ENCODE results near the gene DERL3. TPM values are rescaled to one million over a fixed set of nuclear protein-coding genes. Genes with fewer than 3 reads are reported as not detected.

DERL3 gene
- total RNA-seq, 4 donors from 2014 or later: not detected

DNA sequence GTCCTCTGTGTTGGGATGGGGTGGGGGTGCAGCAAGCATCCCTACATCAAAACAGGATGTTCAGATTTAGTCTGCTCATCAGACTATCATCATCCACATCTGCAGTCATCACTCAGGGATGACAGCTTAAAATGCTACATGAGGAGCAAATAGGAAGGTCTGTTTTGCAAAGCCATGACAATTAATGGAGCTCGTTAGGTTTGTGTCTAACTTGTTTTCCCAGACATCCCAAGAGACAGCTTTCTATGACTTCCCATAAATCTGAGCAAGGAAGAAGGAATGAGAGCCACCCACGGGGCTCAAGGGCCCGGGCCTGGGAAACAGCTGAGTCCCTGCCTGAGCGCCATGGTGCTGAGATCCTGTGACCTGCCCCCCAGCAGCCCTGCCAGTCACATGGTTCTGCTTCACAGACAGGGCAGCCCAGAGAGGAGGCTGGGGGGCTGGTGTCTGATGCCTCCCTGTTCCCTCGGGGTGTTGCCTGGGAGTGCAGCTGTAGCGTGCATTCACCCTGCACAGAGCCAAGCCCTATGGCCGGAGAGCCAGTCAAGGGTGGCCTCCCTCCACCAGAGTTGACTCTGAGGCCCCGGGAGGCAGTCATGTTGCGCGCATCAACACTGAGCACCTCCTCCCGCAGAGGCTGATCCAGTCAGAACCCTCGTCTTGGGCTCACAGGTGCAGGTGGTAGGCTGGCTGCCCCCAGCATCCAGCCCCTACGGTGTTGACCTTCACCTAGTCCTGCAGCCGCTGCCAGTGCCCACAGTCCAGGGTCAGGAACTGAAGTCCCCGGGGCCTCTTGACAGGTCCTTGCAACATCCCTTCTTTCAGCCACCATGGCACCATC is 12.1 kb downstream of the DERL3 start:
- no peaks in the 10 kb centered on the region for H3K27me3 ChIP-seq
- no peaks in the 10 kb centered on the region for H3K9me3 ChIP-seq
- TF ChIP-seq POLR2A (IDR thresholded peaks at IDR 0.05; ENCODE audit: low read depth): no peak
- TF ChIP-seq, protein P1, sequence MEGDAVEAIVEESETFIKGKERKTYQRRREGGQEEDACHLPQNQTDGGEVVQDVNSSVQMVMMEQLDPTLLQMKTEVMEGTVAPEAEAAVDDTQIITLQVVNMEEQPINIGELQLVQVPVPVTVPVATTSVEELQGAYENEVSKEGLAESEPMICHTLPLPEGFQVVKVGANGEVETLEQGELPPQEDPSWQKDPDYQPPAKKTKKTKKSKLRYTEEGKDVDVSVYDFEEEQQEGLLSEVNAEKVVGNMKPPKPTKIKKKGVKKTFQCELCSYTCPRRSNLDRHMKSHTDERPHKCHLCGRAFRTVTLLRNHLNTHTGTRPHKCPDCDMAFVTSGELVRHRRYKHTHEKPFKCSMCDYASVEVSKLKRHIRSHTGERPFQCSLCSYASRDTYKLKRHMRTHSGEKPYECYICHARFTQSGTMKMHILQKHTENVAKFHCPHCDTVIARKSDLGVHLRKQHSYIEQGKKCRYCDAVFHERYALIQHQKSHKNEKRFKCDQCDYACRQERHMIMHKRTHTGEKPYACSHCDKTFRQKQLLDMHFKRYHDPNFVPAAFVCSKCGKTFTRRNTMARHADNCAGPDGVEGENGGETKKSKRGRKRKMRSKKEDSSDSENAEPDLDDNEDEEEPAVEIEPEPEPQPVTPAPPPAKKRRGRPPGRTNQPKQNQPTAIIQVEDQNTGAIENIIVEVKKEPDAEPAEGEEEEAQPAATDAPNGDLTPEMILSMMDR (IDR thresholded peaks at IDR 0.05): no peak
- no peak for TF ChIP-seq EP300 (IDR thresholded peaks at IDR 0.05)
- TF ChIP-seq POLR2AphosphoS5 (IDR thresholded peaks at IDR 0.05): no peak
- no peak overlapping the region for H3K4me3 ChIP-seq
- peaks cover 0 to 53% (median 0%) of the 10 kb centered on the region in 4 donors for H3K4me1 ChIP-seq
- H3K27ac ChIP-seq (replicated peaks in 1 of 4): no peak overlapping the region
- peaks cover 57 to 95% (median 81%) of the 10 kb centered on the region in 4 donors for H3K36me3 ChIP-seq
- intact Hi-C loops (cut with DNase I): no loop called here
- WGBS: 86% methylated on average over 1 of the region's 15 CpGs
- DNase-seq (ENCODE audit: extremely low spot score): no peak

DNA sequence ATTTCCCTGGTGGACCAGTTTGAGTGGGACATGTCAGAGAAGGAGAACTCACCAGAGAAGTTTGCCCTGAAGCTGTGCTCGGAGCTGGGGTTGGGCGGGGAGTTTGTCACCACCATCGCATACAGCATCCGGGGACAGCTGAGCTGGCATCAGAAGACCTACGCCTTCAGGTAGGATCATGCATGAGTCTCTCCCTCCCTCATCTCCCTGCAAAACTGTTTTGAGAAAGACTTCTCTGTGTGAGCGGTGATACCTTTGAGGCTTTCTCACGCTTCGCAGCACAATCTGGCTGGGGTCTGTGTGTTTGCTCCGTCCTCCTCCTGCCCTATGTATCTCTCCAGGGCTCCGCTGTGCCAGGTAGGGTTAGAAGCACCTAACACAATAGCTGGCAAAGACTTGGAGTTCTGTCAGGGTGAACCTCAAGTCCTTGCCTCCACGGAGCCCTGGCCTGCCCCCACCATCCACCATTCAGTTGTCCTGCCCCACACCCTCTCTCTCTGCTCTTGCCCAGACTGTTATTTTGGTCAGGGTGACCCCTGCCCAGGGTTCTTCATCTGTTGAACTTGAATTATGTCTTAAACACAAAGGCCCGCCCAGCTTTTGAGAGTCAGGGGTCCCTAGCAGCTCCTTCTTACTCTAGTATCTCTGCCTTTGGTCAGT is 13.4 kb downstream of the DERL3 start:
- no peaks in the 10 kb centered on the region for H3K27me3 ChIP-seq
- H3K9me3 ChIP-seq: no peaks in the 10 kb centered on the region
- peaks cover 0 to 54% (median 0%) of the 10 kb centered on the region in 4 donors for H3K4me1 ChIP-seq
- H3K27ac ChIP-seq (replicated peaks in 1 of 4): no peak overlapping the region
- H3K4me3 ChIP-seq: no peak overlapping the region
- TF ChIP-seq POLR2A (IDR thresholded peaks at IDR 0.05; ENCODE audit: low read depth) (no peak), POLR2AphosphoS5 (IDR thresholded peaks at IDR 0.05) (no peak), EP300 (IDR thresholded peaks at IDR 0.05) (no peak)
- TF ChIP-seq, protein P1 (IDR thresholded peaks at IDR 0.05): no peak
- intact Hi-C loops (cut with DNase I): no loop called here
- peaks cover 57 to 99% (median 89%) of the 10 kb centered on the region in 4 donors for H3K36me3 ChIP-seq
- no peak for DNase-seq (ENCODE audit: extremely low spot score)
- WGBS: 89% methylated on average over 11 of the region's 12 CpGs

DNA sequence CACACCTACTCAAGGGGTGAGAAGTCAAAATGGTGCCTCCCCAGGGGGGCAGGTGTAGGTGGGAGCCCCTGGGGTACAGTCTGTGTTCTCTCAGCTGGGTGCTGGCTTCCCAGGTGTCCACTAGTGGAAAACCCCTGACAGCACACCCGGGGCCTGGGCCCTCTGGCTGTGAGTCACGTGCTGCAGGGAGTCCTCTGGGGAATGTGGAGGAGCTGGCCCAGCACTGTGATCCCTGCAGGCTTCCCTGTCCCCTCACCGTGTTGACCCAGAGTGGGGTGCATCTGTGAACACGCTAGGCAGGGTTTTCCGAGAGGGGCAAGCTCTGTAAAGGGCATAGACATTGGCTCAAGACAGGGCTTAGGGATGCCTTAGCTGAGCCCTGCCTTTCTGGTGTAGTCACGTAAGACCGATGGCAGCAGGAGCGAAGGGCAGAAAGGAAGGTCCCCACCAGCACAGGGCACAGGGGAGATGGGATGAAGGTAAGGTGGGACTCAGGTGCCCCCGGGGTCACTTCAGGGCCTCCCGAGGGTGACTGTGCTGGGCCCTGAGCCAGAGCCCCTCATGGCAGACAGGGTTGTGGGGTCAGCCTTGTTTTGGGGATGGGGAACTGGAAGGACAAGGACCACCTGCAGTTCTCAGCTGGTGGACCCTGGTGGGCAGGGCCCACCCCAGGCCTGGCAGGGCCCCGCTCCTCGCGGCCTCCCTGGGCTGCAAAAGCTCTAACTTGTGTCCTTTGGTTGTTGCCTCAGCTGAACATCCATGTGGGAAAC is 14.1 kb downstream of the DERL3 start:
- DNase-seq (ENCODE audit: extremely low spot score): no peak
- no peak overlapping the region for H3K27ac ChIP-seq (replicated peaks in 1 of 4)
- 81% methylated on average over 8 of the region's 13 CpGs for WGBS
- peaks cover 0 to 53% (median 0%) of the 10 kb centered on the region in 4 donors for H3K4me1 ChIP-seq
- peaks cover 59 to 100% (median 95%) of the 10 kb centered on the region in 4 donors for H3K36me3 ChIP-seq
- H3K4me3 ChIP-seq: no peak overlapping the region
- H3K27me3 ChIP-seq: no peaks in the 10 kb centered on the region
- no peak for TF ChIP-seq EP300 (IDR thresholded peaks at IDR 0.05)
- TF ChIP-seq POLR2A (IDR thresholded peaks at IDR 0.05; ENCODE audit: low read depth): no peak
- no peak for TF ChIP-seq POLR2AphosphoS5 (IDR thresholded peaks at IDR 0.05)
- TF ChIP-seq, protein P1 (IDR thresholded peaks at IDR 0.05): no peak
- H3K9me3 ChIP-seq: no peaks in the 10 kb centered on the region
- intact Hi-C loops (cut with DNase I): no loop called here

DNA sequence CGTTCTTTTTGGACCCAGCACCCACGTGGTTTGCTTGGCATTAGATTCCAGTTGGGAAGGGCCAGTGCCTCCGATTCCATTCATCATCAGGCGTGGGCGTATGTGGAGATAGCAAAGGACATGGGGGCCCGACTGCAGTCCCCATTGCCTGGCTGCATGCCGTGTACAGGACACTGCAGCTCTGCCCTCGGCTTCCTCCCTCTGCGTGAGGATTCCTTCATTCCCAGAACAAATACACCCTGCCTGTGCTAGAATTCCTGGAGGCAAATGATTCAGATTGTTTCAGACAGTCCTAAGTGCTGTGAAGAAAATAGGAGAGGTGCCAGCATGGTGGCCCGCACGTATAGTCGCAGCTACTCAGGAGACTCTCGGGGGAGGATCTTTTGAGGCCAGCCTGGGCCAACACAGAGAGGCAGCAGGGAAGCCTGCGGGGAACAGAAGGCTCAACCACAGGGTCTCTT is 15.4 kb downstream of the DERL3 start:
- Histone ChIP-seq H3K4me1 (peaks cover 0 to 43% (median 0%) of the 10 kb centered on the region in 4 donors), H3K9me3 (no peaks in the 10 kb centered on the region), H3K4me3 (no peak overlapping the region), H3K36me3 (peaks cover 63 to 100% (median 98%) of the 10 kb centered on the region in 4 donors), H3K27ac (replicated peaks in 1 of 4) (no peak overlapping the region), H3K27me3 (no peaks in the 10 kb centered on the region)
- DNase-seq (ENCODE audit: extremely low spot score): no peak
- WGBS: 85% methylated on average over 11 of the region's 14 CpGs
- intact Hi-C loops (cut with DNase I): no loop called here
- TF ChIP-seq, protein P1 (IDR thresholded peaks at IDR 0.05): no peak
- no peak for TF ChIP-seq EP300 (IDR thresholded peaks at IDR 0.05)
- TF ChIP-seq POLR2AphosphoS5 (IDR thresholded peaks at IDR 0.05): no peak
- TF ChIP-seq POLR2A (IDR thresholded peaks at IDR 0.05; ENCODE audit: low read depth): no peak
